Regular cardiac myocyte (primary cell): ENCODE measurements around the gene EIF3M. TPM values are rescaled to one million over a fixed set of nuclear protein-coding genes. Genes with fewer than 3 reads are reported as not detected.

Experiments used
- total RNA-seq: library from RNA; depleted of rRNA; stranded (reverse); fragments of >200 nt; gene quantifications from 2 replicates; pipeline ENCODE4 v1.2.3, GENCODE V29; 2014

Gene EIF3M
- 653 and 668 TPM in 2 replicates for total RNA-seq

DNA sequence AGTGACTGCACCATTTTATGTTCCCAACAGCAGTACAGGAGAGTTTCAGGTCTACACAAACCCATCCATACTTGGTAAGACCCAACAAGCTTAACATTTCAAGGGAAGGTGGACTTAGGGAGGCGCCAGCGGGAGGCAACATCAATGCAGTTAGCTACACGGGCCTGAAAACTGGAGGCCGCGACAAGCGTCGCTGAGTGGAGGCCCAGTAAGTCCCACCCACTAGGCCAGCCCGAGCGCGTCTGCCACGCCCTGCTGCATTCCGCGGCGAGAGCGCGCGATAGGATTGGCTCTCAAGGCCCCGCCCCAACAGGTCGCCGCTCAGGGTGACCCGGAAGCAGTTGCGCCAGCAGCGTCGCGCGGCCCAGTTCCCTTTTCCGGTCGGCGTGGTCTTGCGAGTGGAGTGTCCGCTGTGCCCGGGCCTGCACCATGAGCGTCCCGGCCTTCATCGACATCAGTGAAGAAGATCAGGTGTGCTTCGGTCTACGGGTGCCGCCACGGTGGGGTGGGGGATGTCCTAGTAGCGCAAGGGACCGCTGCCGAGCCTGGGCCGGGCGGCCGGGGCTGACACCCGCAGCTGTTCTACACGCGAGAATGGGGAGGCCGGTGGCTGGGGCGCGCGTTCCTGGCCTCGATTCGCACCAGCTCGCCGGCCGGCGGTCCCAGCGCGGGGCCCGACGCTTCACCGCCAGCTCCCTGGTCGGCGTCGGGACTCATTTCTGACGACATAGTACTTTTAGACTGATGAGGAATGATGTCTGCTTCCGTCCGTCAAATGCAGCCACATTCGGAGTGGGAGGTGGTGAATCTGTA lies at the start of gene EIF3M:
Gene EIF3M, plus strand, starts transcription at position 373 of the 813 bp plus-strand sequence. Its CDS starts 57 bp downstream, at position 430.

Other genes starting within 250 kb of the EIF3M start
- gene WT1, start 148.3 kb upstream of the EIF3M start, total RNA-seq, result 0.28 and 0.38 TPM in 2 replicates
- gene CCDC73, start 210.8 kb downstream of the EIF3M start, total RNA-seq, result not detected in 2 replicates
- gene PRRG4, start 246.1 kb downstream of the EIF3M start, total RNA-seq, result under 0.01 TPM in 2 replicates